A673 (cell line): Measurements from ENCODE around the gene CIART. TPM values are rescaled to one million over a fixed set of nuclear protein-coding genes. Genes with fewer than 3 reads are reported as not detected.
A peak's percentile ranks its signal among the peaks of the same experiment; 100 is the strongest.
"Not testable (repeated sequence)": the region's sequence is repeated elsewhere in the genome, so short reads cannot be mapped to it uniquely, and the experiment has no call there.

Experiments used
- BruUV-seq: library from RNA; stranded (reverse); fragments of 400-500 nt; replicated peaks from 2 replicates; lab custom pipeline; 2021; lab: Mats Ljungman, UMichigan
- CTCF ChIA-PET: fragments of 300-600 bp; sonication (Branson Sonifier 250); formaldehyde crosslinking; loops from one replicate; lab custom pipeline; 2022; ENCODE audit warnings: antibody characterized with exemption; lab: Charles Lee
- POLR2A ChIA-PET: fragments of 300-600 bp; sonication (Branson Sonifier 250); formaldehyde crosslinking; loops from one replicate; lab custom pipeline; 2022; ENCODE audit warnings: antibody characterized with exemption; ENCODE audit not compliant: low non-redundant PET; lab: Charles Lee
- DNase-seq: peaks from one replicate; pipeline ENCODE4 v3.0.0-alpha.2; 2015; ENCODE audit warnings: low spot score
- H3K27ac ChIP-seq: fragments of 200-600 bp; sonication (generic); 2 replicates; pipeline ENCODE4 v1.5.1; 2016; ENCODE audit warnings: mixed run types, low read depth, mild to moderate bottlenecking, mixed read lengths, antibody characterized with exemption, low read length; ENCODE audit not compliant: poor library complexity, severe bottlenecking
- H3K27me3 ChIP-seq: fragments of 200-600 bp; sonication (generic); replicated peaks from 2 replicates; pipeline ENCODE4 v1.6.1; 2017; ENCODE audit warnings: mixed run types, low read depth, mild to moderate bottlenecking, mixed read lengths, antibody characterized with exemption, low read length; ENCODE audit not compliant: insufficient read depth, poor library complexity
- H3K36me3 ChIP-seq: fragments of 200-600 bp; sonication (generic); 2 replicates; pipeline ENCODE4 v1.6.1; 2016; ENCODE audit warnings: mixed run types, mild to moderate bottlenecking, mixed read lengths, antibody characterized with exemption, low read length; ENCODE audit not compliant: insufficient read depth, poor library complexity, severe bottlenecking
- H3K4me1 ChIP-seq: fragments of 200-600 bp; sonication (generic); 2 replicates; pipeline ENCODE4 v1.6.1; 2017; ENCODE audit warnings: mixed run types, mild to moderate bottlenecking, mixed read lengths, antibody characterized with exemption, low read length; ENCODE audit not compliant: insufficient read depth, poor library complexity, severe bottlenecking
- H3K4me3 ChIP-seq: fragments of 200-600 bp; sonication (generic); 2 replicates; pipeline ENCODE4 v1.5.1; 2016; ENCODE audit warnings: low read depth, mixed run types, mild to moderate bottlenecking, mixed read lengths, low read length; ENCODE audit not compliant: poor library complexity, severe bottlenecking
- H3K9me3 ChIP-seq: fragments of 200-600 bp; sonication (generic); 2 replicates; pipeline ENCODE4 v1.6.1; 2016; ENCODE audit warnings: mixed run types, low read depth, mild to moderate bottlenecking, mixed read lengths, antibody characterized with exemption, low read length; ENCODE audit not compliant: poor library complexity, severe bottlenecking
- CTCF ChIP-seq: fragments of 300-800, 200-600 bp; sonication (generic); conservative IDR thresholded peaks from 2 replicates; pipeline ENCODE4 v1.5.1; 2017; ENCODE audit warnings: low read depth, mild to moderate bottlenecking, antibody characterized with exemption, low read length, moderate library complexity, mixed read lengths
- EZH2 ChIP-seq: fragments of 200-600 bp; sonication (generic); IDR thresholded peaks from 2 replicates; pipeline ENCODE4 v1.6.1; 2017; ENCODE audit warnings: borderline replicate concordance, low read depth, mild to moderate bottlenecking, mixed read lengths, antibody characterized with exemption, low read length; ENCODE audit not compliant: poor library complexity, severe bottlenecking
- intact Hi-C: fragments of 100-400 bp; cut with micrococcal nuclease; formaldehyde crosslinking; loops from one replicate; pipeline ENCODE4 v1.10.0; 2022; ENCODE audit not compliant: unreplicated experiment
- total RNA-seq: library from RNA; stranded (reverse); gene quantifications from 2 replicates; pipeline ENCODE4 v1.2.3, GENCODE V29; 2021

CIART gene
- total RNA-seq, 1 experiment from 2014 or later, result 3.5 TPM

- BruUV-seq, result no TSS peak
- POLR2A ChIA-PET, result interaction anchor here (0.6 kb wide), 1 partner anchor 30 kb away, joined by 4 read pairs; no protein-coding TSS in a partner anchor
- Histone ChIP-seq H3K27ac (peak overlapping the region; percentile 2), H3K36me3 (peaks cover 16% of the 10 kb centered on the region), H3K9me3 (no peaks in the 10 kb centered on the region), H3K4me3 (no peak overlapping the region), H3K27me3 (no peaks in the 10 kb centered on the region), H3K4me1 (no peaks in the 10 kb centered on the region)
- TF ChIP-seq EZH2, result no peak
- TF ChIP-seq CTCF, result no peak
- intact Hi-C loops, result no loop called here
- CTCF ChIA-PET, result interaction anchor here (0.6 kb wide), 1 partner anchor 669 kb away, joined by 7 read pairs; no protein-coding TSS in a partner anchor
- no peak for DNase-seq
Observed at GRCh38 chr1:150311762-150312161, 29.4 kb downstream of the CIART start.

GRCh38 chr1:150314691-150315090 lies 32.3 kb downstream of the CIART start:
- DNase-seq, H3K4me3 ChIP-seq, POLR2A ChIA-PET, H3K27me3 ChIP-seq, BruUV-seq, H3K27ac ChIP-seq, intact Hi-C loops, H3K4me1 ChIP-seq, CTCF ChIA-PET, H3K36me3 ChIP-seq, H3K9me3 ChIP-seq: not testable (repeated sequence)

- Histone ChIP-seq H3K36me3 (peaks cover 10% of the 10 kb centered on the region), H3K4me3 (peak overlapping the region; percentile 81), H3K27ac (peak overlapping the region; percentile 84), H3K27me3 (no peaks in the 10 kb centered on the region), H3K4me1 (peaks cover 7% of the 10 kb centered on the region), H3K9me3 (no peaks in the 10 kb centered on the region)
- intact Hi-C loops, result no loop called here
- peak; percentile 14 for DNase-seq
- no TSS peak for BruUV-seq
- ChIA-PET POLR2A (interaction anchor here (0.5 kb wide), 1 partner anchor 883 kb away, joined by 4 read pairs; no protein-coding TSS in a partner anchor), CTCF (no interaction called here)
- TF ChIP-seq CTCF, result no peak
- no peak for TF ChIP-seq EZH2
Observed at GRCh38 chr1:150320667-150320978, 38.3 kb downstream of the CIART start.

- ChIA-PET CTCF (no interaction called here), POLR2A (no interaction called here)
- Histone ChIP-seq H3K27ac (peak overlapping the region; percentile 84), H3K4me3 (peak overlapping the region; percentile 81), H3K9me3 (no peaks in the 10 kb centered on the region), H3K4me1 (peaks cover 7% of the 10 kb centered on the region), H3K36me3 (peaks cover 22% of the 10 kb centered on the region), H3K27me3 (no peaks in the 10 kb centered on the region)
- DNase-seq, result no peak
- TSS peak; percentile 93 for BruUV-seq
- intact Hi-C loops, result no loop called here
- no peak for TF ChIP-seq CTCF
- TF ChIP-seq EZH2, result no peak
Observed at GRCh38 chr1:150321826-150322166, 39.4 kb downstream of the CIART start.
